Measurements from ENCODE around the gene WNT8A. TPM values are rescaled to one million over a fixed set of nuclear protein-coding genes. Genes with fewer than 3 reads are reported as not detected.

The WNT8A gene
- total RNA-seq, 6 donors from 2014 or later = not detected

DNA sequence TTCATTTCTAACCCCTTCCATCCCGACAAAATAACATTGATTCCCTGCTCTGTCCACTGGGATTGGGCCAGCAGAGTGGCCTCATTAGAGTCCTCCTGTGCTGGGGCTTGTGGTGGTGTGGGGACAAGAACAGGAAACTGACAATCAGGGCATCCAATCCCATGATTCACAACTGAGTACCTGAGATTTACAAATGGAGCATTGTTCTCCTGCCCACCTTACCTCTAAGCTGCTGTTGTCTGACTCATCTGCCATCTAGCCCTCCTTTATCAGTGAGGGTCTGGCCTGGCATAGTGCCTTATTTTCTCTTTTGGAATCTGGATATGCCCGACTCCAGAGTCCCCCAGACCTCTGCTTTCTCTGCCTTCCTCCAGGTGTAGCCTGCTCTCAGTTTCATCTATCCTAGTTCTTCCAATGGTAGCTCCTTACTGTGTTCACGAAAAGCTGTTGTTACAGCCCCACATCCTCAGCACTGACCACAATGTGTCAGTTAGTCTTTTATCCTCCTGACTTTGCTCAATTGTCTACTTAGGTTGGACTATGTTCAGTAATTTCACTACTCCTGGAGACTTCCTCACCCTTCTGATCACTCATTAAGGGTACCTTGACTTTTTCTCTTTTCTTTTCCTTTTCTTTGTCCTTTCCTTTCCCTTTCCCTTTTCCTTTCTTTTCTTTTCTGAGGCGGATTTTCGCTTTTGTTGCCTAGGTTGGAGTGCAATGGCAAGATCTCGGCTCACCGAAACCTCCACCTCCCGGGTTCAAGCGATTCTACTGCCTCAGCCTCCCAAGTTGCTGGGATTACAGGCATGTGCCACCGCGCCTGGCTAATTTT is 13.4 kb downstream of the WNT8A start:
- Histone ChIP-seq H3K36me3 (no peaks in the 10 kb centered on the region), H3K27me3 (no peaks in the 10 kb centered on the region), H3K27ac (no peak overlapping the region), H3K4me3 (no peak overlapping the region), H3K9me3 (no peaks in the 10 kb centered on the region), H3K4me1 (no peaks in the 10 kb centered on the region)
- 89 to 91% methylated on average over 11 of the region's 11 CpGs for WGBS, 2 donors
- TF ChIP-seq POLR2AphosphoS5 (IDR thresholded peaks at IDR 0.05) = no peak
- no peak for TF ChIP-seq EP300 (IDR thresholded peaks at IDR 0.05)
- DNase-seq (no peak), ATAC-seq (ENCODE audit: low FRiP score in 2 of 2) (no peak)

DNA sequence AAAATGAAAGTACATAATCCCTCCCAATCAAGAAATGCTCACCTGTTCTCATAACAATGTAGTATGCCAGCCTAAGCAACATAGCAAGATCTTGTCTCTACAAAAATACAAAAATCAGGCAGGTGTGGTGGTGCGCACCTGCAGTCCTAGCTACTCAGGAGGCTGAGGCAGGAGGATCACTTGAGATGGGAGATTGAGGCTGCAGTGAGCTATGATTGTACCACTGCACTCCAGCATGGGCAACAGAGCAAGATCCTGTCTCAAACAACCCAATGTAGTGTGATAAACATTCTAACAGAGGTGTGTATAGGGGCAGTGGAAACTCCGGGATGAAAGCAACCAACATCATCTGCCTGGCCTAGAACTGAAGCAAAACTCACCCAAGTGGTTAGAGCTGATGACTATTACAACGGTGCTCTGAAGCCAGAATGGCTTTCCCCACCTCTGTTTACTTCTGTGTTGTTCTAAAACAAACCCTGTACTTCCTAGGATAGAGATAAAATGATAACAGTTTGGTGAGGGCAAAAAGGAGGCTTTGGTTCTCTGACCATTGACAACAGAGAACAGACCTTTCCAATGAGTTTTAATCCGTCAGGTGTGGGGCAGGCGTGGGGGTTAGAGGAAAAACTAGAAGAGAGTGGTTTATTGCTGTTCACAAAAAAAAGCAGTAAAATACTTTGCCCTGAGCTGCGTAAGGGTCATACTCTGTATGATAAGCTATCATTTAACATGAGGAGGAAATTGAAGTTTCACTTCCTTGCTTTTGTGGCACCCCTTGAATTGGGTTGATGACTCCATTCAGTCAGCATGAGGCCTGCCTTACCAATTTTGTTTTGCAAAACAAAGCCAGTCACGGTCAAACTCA is 18.9 kb downstream of the WNT8A start:
- H3K4me3 ChIP-seq = no peak overlapping the region
- no peaks in the 10 kb centered on the region for H3K36me3 ChIP-seq
- no peak for TF ChIP-seq POLR2A (IDR thresholded peaks at IDR 0.05)
- no peaks in the 10 kb centered on the region for H3K9me3 ChIP-seq
- no peak for ATAC-seq (ENCODE audit: low FRiP score in 2 of 2)
- no peak overlapping the region for H3K27ac ChIP-seq
- WGBS, 2 donors = 59 to 62% methylated on average over 7 of the region's 7 CpGs
- no peaks in the 10 kb centered on the region for H3K27me3 ChIP-seq
- DNase-seq = no peak
- no peaks in the 10 kb centered on the region for H3K4me1 ChIP-seq

DNA sequence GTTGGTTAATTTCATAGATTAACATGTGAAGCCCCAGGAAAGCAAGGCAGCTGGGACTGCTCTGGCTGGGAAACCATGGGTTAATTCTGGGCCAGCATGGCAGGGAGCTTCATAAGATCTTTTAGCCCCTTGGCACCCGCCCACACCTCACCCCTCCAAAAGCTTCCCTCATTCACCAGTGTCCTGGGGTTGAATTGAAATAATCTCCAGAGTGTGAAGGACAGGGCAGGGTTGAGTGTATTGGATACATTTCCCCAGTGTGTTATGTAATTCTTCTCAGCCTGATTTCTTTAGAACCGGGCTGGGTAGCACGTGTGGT is 19.4 kb downstream of the WNT8A start:
- Histone ChIP-seq H3K27me3 (no peaks in the 10 kb centered on the region), H3K4me3 (no peak overlapping the region), H3K9me3 (no peaks in the 10 kb centered on the region), H3K4me1 (no peaks in the 10 kb centered on the region), H3K27ac (no peak overlapping the region), H3K36me3 (no peaks in the 10 kb centered on the region)
- 28% methylated on average over 3 of the region's 3 CpGs for WGBS, 2 donors
- TF ChIP-seq POLR2A (IDR thresholded peaks at IDR 0.05) (no peak), EP300 (IDR thresholded peaks at IDR 0.05) (no peak), POLR2AphosphoS5 (IDR thresholded peaks at IDR 0.05) (no peak)
- TF ChIP-seq, protein P1, sequence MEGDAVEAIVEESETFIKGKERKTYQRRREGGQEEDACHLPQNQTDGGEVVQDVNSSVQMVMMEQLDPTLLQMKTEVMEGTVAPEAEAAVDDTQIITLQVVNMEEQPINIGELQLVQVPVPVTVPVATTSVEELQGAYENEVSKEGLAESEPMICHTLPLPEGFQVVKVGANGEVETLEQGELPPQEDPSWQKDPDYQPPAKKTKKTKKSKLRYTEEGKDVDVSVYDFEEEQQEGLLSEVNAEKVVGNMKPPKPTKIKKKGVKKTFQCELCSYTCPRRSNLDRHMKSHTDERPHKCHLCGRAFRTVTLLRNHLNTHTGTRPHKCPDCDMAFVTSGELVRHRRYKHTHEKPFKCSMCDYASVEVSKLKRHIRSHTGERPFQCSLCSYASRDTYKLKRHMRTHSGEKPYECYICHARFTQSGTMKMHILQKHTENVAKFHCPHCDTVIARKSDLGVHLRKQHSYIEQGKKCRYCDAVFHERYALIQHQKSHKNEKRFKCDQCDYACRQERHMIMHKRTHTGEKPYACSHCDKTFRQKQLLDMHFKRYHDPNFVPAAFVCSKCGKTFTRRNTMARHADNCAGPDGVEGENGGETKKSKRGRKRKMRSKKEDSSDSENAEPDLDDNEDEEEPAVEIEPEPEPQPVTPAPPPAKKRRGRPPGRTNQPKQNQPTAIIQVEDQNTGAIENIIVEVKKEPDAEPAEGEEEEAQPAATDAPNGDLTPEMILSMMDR (IDR thresholded peaks at IDR 0.05) = no peak
- no peak for DNase-seq
- no peak for ATAC-seq (ENCODE audit: low FRiP score in 2 of 2)

DNA sequence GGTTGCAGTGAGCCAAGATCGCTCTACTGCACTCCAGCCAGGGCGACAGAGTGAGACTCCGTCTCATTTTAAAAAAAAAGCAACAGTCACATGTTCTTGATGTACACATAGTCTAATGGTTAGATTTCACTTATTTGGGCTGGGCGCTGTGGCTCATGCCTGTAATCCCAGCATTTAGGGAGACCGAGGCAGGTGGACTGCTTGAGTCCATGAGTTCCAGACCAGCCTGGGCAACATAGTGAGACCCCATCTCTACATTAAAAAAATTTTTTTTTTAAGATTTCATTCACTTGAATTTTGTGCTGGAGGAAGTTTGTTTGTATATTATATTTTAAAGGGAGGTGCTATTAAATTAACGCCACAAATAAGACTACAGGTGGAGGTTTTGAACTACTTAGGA is 21.9 kb downstream of the WNT8A start:
- no peak for ATAC-seq (ENCODE audit: low FRiP score in 2 of 2)
- no peaks in the 10 kb centered on the region for H3K4me1 ChIP-seq
- TF ChIP-seq, protein P1 (IDR thresholded peaks at IDR 0.05) = no peak
- TF ChIP-seq POLR2A (IDR thresholded peaks at IDR 0.05) = no peak
- no peak for TF ChIP-seq EP300 (IDR thresholded peaks at IDR 0.05)
- no peak for TF ChIP-seq POLR2AphosphoS5 (IDR thresholded peaks at IDR 0.05)
- H3K36me3 ChIP-seq = no peaks in the 10 kb centered on the region
- H3K27me3 ChIP-seq = no peaks in the 10 kb centered on the region
- WGBS, 2 donors = 87 to 89% methylated on average over 6 of the region's 6 CpGs
- H3K9me3 ChIP-seq = no peaks in the 10 kb centered on the region
- no peak overlapping the region for H3K27ac ChIP-seq
- DNase-seq = no peak
- H3K4me3 ChIP-seq = no peak overlapping the region

DNA sequence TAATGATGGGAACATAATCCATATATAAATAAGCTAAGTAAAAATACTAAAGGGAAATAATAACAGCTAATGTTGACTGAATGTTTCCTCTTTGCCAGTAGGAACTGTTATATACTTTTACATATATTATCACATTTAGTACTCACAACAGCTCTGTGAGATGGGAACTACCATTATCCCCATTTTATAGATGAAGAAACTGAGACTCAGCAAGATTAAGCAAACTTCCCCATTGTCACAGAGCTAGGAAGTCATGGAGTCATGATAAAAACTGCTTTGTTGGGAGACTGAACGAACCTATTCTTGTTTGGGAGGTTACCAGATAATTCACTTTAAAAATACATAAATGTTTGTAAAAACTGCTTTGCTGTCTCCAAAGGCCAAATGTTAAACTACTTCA is 23.4 kb downstream of the WNT8A start:
- H3K4me3 ChIP-seq = no peak overlapping the region
- H3K9me3 ChIP-seq = no peaks in the 10 kb centered on the region
- no peaks in the 10 kb centered on the region for H3K36me3 ChIP-seq
- ATAC-seq (ENCODE audit: low FRiP score in 2 of 2) = no peak
- TF ChIP-seq POLR2AphosphoS5 (IDR thresholded peaks at IDR 0.05) = no peak
- no peaks in the 10 kb centered on the region for H3K27me3 ChIP-seq
- DNase-seq = no peak
- H3K4me1 ChIP-seq = no peaks in the 10 kb centered on the region
- 31 to 46% methylated on average over 1 of the region's 1 CpG for WGBS, 2 donors
- H3K27ac ChIP-seq = no peak overlapping the region

DNA sequence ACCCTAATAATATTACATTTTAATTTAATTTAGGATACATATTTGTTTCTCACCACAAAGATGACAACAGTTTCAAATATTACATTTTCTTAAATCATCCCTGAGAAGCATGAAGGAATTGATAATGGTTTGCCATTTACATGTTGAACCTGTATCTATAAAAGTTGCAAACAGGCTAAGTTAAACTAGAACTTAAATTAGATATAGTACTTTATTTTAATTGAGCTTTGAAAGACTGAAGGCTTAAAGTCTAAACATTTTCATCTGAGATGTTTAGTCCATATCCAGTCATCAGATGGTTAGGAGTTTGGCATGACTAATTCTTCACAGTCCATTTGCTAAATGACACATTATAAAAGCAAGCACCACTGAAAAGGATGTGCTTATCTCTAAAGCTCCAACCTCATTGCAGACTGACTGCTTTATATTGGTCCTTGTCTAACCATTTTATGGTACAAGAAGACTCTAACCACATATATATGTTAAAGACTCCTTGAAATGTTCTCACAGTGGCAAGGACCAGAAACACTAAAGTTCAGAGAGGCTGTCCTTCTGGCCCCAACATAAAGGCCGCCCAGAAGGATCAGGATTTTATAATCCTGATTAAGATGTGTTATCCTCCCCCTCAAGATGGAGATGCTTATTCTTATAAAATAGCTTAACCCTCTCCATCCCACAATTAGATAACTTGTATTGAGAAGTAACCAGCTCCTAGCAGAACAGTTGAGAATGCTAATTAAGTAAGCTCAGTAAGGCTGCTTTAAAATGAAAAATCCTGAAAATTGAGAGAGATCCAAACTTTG is 25.8 kb downstream of the WNT8A start:
- no peak overlapping the region for H3K27ac ChIP-seq
- no peaks in the 10 kb centered on the region for H3K4me1 ChIP-seq
- no peaks in the 10 kb centered on the region for H3K36me3 ChIP-seq
- no peaks in the 10 kb centered on the region for H3K27me3 ChIP-seq
- no peak for TF ChIP-seq POLR2A (IDR thresholded peaks at IDR 0.05)
- no peak for TF ChIP-seq EP300 (IDR thresholded peaks at IDR 0.05)
- TF ChIP-seq POLR2AphosphoS5 (IDR thresholded peaks at IDR 0.05) = no peak
- TF ChIP-seq, protein P1 (IDR thresholded peaks at IDR 0.05) = no peak
- ATAC-seq (ENCODE audit: low FRiP score in 2 of 2) (no peak), DNase-seq (no peak)
- H3K9me3 ChIP-seq = no peaks in the 10 kb centered on the region
- H3K4me3 ChIP-seq = no peak overlapping the region
- 73 to 75% methylated on average over 1 of the region's 1 CpG for WGBS, 2 donors

Data from upper lobe of left lung (tissue), 6 donors.